ENCODE results near the gene FURIN.

- no peak for TF ChIP-seq CTCF (IDR thresholded peaks at IDR 0.05)
- TF ChIP-seq CHD2 (IDR thresholded peaks at IDR 0.05; ENCODE audit: low read length, partially characterized antibody) = no peak
- no peak for TF ChIP-seq ZFP36 (IDR thresholded peaks at IDR 0.05; ENCODE audit: borderline replicate concordance, partially characterized antibody)
These were observed 48.5 kb upstream of the FURIN start for GRCh38 chr15:90819850-90820249.
